GM21447 (cell line): ENCODE measurements around the gene ATP5ME.
"Not testable (repeated sequence)": the region's sequence is repeated elsewhere in the genome, so short reads cannot be mapped to it uniquely, and the experiment has no call there.

Experiments
- ATAC-seq: cut with Tn5 transposase; IDR thresholded peaks from one replicate; pipeline ENCODE4 v1.9.1; 2021; ENCODE audit not compliant: unreplicated experiment

The ATP5ME gene

GRCh38 chr4:657338-657833, 16.7 kb downstream of the ATP5ME start:
- no peak for ATAC-seq

- no peak for ATAC-seq
Observed at GRCh38 chr4:656436-657337, 17.4 kb downstream of the ATP5ME start.

GRCh38 chr4:655464-656151, 18.5 kb downstream of the ATP5ME start:
- no peak for ATAC-seq

- ATAC-seq, result no peak
Observed at GRCh38 chr4:654871-655463, 19.1 kb downstream of the ATP5ME start.

GRCh38 chr4:654503-654845, 19.6 kb downstream of the ATP5ME start:
- ATAC-seq, result no peak

- ATAC-seq, result no peak
Observed at GRCh38 chr4:653831-654502, 20.1 kb downstream of the ATP5ME start.

GRCh38 chr4:653080-653821, 20.8 kb downstream of the ATP5ME start:
- ATAC-seq, result no peak

GRCh38 chr4:651884-652642, 22.0 kb downstream of the ATP5ME start:
- ATAC-seq, result no peak

- no peak for ATAC-seq
Observed at GRCh38 chr4:650951-651883, 22.9 kb downstream of the ATP5ME start.

GRCh38 chr4:650461-650860, 23.6 kb downstream of the ATP5ME start:
- ATAC-seq, result no peak

GRCh38 chr4:649751-650310, 24.2 kb downstream of the ATP5ME start:
- no peak for ATAC-seq

- ATAC-seq, result no peak
Observed at GRCh38 chr4:649293-649625, 24.8 kb downstream of the ATP5ME start.

GRCh38 chr4:648579-649292, 25.3 kb downstream of the ATP5ME start:
- ATAC-seq, result no peak

GRCh38 chr4:647481-647880, 26.6 kb downstream of the ATP5ME start:
- no peak for ATAC-seq

- ATAC-seq, result no peak
Observed at GRCh38 chr4:646460-646859, 27.6 kb downstream of the ATP5ME start.

- ATAC-seq, result not testable (repeated sequence)
Observed at GRCh38 chr4:642366-642765, 31.7 kb downstream of the ATP5ME start.

- ATAC-seq, result no peak
Observed at GRCh38 chr4:637536-638280, 36.4 kb downstream of the ATP5ME start.
